ENCODE data around the gene DLG5.

The DLG5 gene

GRCh38 chr10:77817541-77817940 lies 109.0 kb downstream of the DLG5 start:
- DNase-seq, result no peak

GRCh38 chr10:77816311-77816710 lies 110.2 kb downstream of the DLG5 start:
- no peak for DNase-seq

- DNase-seq, result no peak
Observed at GRCh38 chr10:77812741-77813140, 113.8 kb downstream of the DLG5 start.

- no peak for DNase-seq
Observed at GRCh38 chr10:77811831-77812430, 114.6 kb downstream of the DLG5 start.

- no peak for DNase-seq
Observed at GRCh38 chr10:77810446-77811335, 115.9 kb downstream of the DLG5 start.

- DNase-seq, result no peak
Observed at GRCh38 chr10:77809336-77809735, 117.2 kb downstream of the DLG5 start.

- DNase-seq, result no peak
Observed at GRCh38 chr10:77807706-77808105, 118.8 kb downstream of the DLG5 start.

GRCh38 chr10:77806511-77807157 lies 119.9 kb downstream of the DLG5 start:
- DNase-seq, result no peak

GRCh38 chr10:77805676-77806075 lies 120.9 kb downstream of the DLG5 start:
- DNase-seq, result no peak

GRCh38 chr10:77804371-77804770 lies 122.2 kb downstream of the DLG5 start:
- DNase-seq, result no peak

GRCh38 chr10:77801474-77802161 lies 124.9 kb downstream of the DLG5 start:
- DNase-seq, result peak; percentile 36

- no peak for DNase-seq
Observed at GRCh38 chr10:77800738-77801266, 125.8 kb downstream of the DLG5 start.

GRCh38 chr10:77800320-77800719 lies 126.2 kb downstream of the DLG5 start:
- DNase-seq, result no peak

GRCh38 chr10:77799352-77799751 lies 127.2 kb downstream of the DLG5 start:
- peak; percentile 21 for DNase-seq

- no peak for DNase-seq
Observed at GRCh38 chr10:77798940-77799339, 127.6 kb downstream of the DLG5 start.

GRCh38 chr10:77796311-77796915 lies 130.1 kb downstream of the DLG5 start:
- no peak for DNase-seq

- no peak for DNase-seq
Observed at GRCh38 chr10:77795426-77796055, 131.0 kb downstream of the DLG5 start.

GRCh38 chr10:77794256-77795142 lies 132.1 kb downstream of the DLG5 start:
- DNase-seq, result no peak

GRCh38 chr10:77793831-77794230 lies 132.7 kb downstream of the DLG5 start:
- no peak for DNase-seq

GRCh38 chr10:77792155-77792554 lies 134.4 kb downstream of the DLG5 start:
- DNase-seq, result no peak

- DNase-seq, result no peak
Observed at GRCh38 chr10:77791506-77791905, 135.0 kb downstream of the DLG5 start.

All from T-helper 9 cell (primary cell).